ENCODE results near the gene SORL1.

SORL1 gene

GRCh38 chr11:121559606-121560200 is 107.6 kb downstream of the SORL1 start:
- Histone ChIP-seq H3K23ac (ENCODE audit: low read length) (no peak overlapping the region), H3K79me1 (ENCODE audit: low read length) (no peaks in the 10 kb centered on the region), H2BK15ac (replicated peaks; ENCODE audit: low read depth) (no peak overlapping the region), H3K27ac (ENCODE audit: low read depth, low read length) (peak overlapping the region; percentile 2), H3K56ac (ENCODE audit: low read length) (peak overlapping the region; percentile 26), H3K4me1 (ENCODE audit: control insufficient read depth, low read depth, low read length) (peaks cover 5% of the 10 kb centered on the region), H3K36me3 (ENCODE audit: control insufficient read depth, insufficient read depth, low read length) (peaks cover 2% of the 10 kb centered on the region), H3K4me2 (ENCODE audit: low read length) (no peak overlapping the region), H2AK5ac (ENCODE audit: low read length) (no peak overlapping the region), H3K4me3 (ENCODE audit: low read length) (no peak overlapping the region), H3K9ac (ENCODE audit: low read length) (no peak overlapping the region), H3K18ac (ENCODE audit: low read length) (no peak overlapping the region), H3K79me2 (ENCODE audit: control insufficient read depth, insufficient read depth, low read length) (no peaks in the 10 kb centered on the region), H4K5ac (ENCODE audit: low read length) (no peak overlapping the region), H3K4ac (ENCODE audit: low read depth, low read length) (no peak overlapping the region), H3K27me3 (ENCODE audit: insufficient read depth, low read length, poor library complexity) (no peaks in the 10 kb centered on the region), H4K8ac (ENCODE audit: low read depth, low read length) (no peak overlapping the region), H2BK5ac (ENCODE audit: low read length) (peak overlapping the region; percentile 47), H2BK120ac (ENCODE audit: low read depth, low read length) (no peak overlapping the region)
- no peak for DNase-seq
- no CpG with 5 or more reads among the region's 6 CpGs for WGBS (ENCODE audit: extremely low coverage, insufficient coverage, low lambda C conversion rate)

- Histone ChIP-seq H3K4me3 (ENCODE audit: low read length) (no peak overlapping the region), H3K27me3 (ENCODE audit: insufficient read depth, low read length, poor library complexity) (no peaks in the 10 kb centered on the region), H3K27ac (ENCODE audit: low read depth, low read length) (peak overlapping the region; percentile 2), H3K4me2 (ENCODE audit: low read length) (no peak overlapping the region), H2BK15ac (replicated peaks; ENCODE audit: low read depth) (no peak overlapping the region), H2BK120ac (ENCODE audit: low read depth, low read length) (no peak overlapping the region), H3K23ac (ENCODE audit: low read length) (no peak overlapping the region), H3K9ac (ENCODE audit: low read length) (no peak overlapping the region), H3K36me3 (ENCODE audit: control insufficient read depth, insufficient read depth, low read length) (peaks cover 2% of the 10 kb centered on the region), H2AK5ac (ENCODE audit: low read length) (no peak overlapping the region), H3K79me1 (ENCODE audit: low read length) (no peaks in the 10 kb centered on the region), H4K8ac (ENCODE audit: low read depth, low read length) (no peak overlapping the region), H2BK5ac (ENCODE audit: low read length) (no peak overlapping the region), H3K4ac (ENCODE audit: low read depth, low read length) (no peak overlapping the region), H3K4me1 (ENCODE audit: control insufficient read depth, low read depth, low read length) (peaks cover 5% of the 10 kb centered on the region), H3K56ac (ENCODE audit: low read length) (no peak overlapping the region), H4K5ac (ENCODE audit: low read length) (no peak overlapping the region), H3K79me2 (ENCODE audit: control insufficient read depth, insufficient read depth, low read length) (no peaks in the 10 kb centered on the region), H3K18ac (ENCODE audit: low read length) (no peak overlapping the region)
- peak; percentile 66 for DNase-seq
Measured at GRCh38 chr11:121560236-121560635, 108.1 kb downstream of the SORL1 start.

GRCh38 chr11:121561240-121561639 is 109.1 kb downstream of the SORL1 start:
- H2BK5ac ChIP-seq (ENCODE audit: low read length) = peak overlapping the region; percentile 71
- H3K4ac ChIP-seq (ENCODE audit: low read depth, low read length) = no peak overlapping the region
- no peak overlapping the region for H4K5ac ChIP-seq (ENCODE audit: low read length)
- no CpG with 5 or more reads among the region's 5 CpGs for WGBS (ENCODE audit: extremely low coverage, insufficient coverage, low lambda C conversion rate)
- H2BK120ac ChIP-seq (ENCODE audit: low read depth, low read length) = no peak overlapping the region
- H2BK15ac ChIP-seq (replicated peaks; ENCODE audit: low read depth) = no peak overlapping the region
- H3K23ac ChIP-seq (ENCODE audit: low read length) = no peak overlapping the region
- no peaks in the 10 kb centered on the region for H3K36me3 ChIP-seq (ENCODE audit: control insufficient read depth, insufficient read depth, low read length)
- H3K56ac ChIP-seq (ENCODE audit: low read length) = peak overlapping the region; percentile 76
- H3K79me2 ChIP-seq (ENCODE audit: control insufficient read depth, insufficient read depth, low read length) = no peaks in the 10 kb centered on the region
- H2AK5ac ChIP-seq (ENCODE audit: low read length) = peak overlapping the region; percentile 68
- no peak for DNase-seq
- no peak overlapping the region for H3K4me3 ChIP-seq (ENCODE audit: low read length)
- peaks cover 5% of the 10 kb centered on the region for H3K4me1 ChIP-seq (ENCODE audit: control insufficient read depth, low read depth, low read length)
- no peak overlapping the region for H4K8ac ChIP-seq (ENCODE audit: low read depth, low read length)
- no peak overlapping the region for H3K18ac ChIP-seq (ENCODE audit: low read length)
- no peak overlapping the region for H3K4me2 ChIP-seq (ENCODE audit: low read length)
- H3K27ac ChIP-seq (ENCODE audit: low read depth, low read length) = peak overlapping the region; percentile 71
- H3K79me1 ChIP-seq (ENCODE audit: low read length) = no peaks in the 10 kb centered on the region
- H3K27me3 ChIP-seq (ENCODE audit: insufficient read depth, low read length, poor library complexity) = no peaks in the 10 kb centered on the region
- peak overlapping the region; percentile 18 for H3K9ac ChIP-seq (ENCODE audit: low read length)

GRCh38 chr11:121561716-121562115 is 109.6 kb downstream of the SORL1 start:
- no peaks in the 10 kb centered on the region for H3K79me2 ChIP-seq (ENCODE audit: control insufficient read depth, insufficient read depth, low read length)
- no peak overlapping the region for H3K4ac ChIP-seq (ENCODE audit: low read depth, low read length)
- no peak overlapping the region for H2AK5ac ChIP-seq (ENCODE audit: low read length)
- H3K4me2 ChIP-seq (ENCODE audit: low read length) = no peak overlapping the region
- no peaks in the 10 kb centered on the region for H3K79me1 ChIP-seq (ENCODE audit: low read length)
- no peak overlapping the region for H3K27ac ChIP-seq (ENCODE audit: low read depth, low read length)
- H3K27me3 ChIP-seq (ENCODE audit: insufficient read depth, low read length, poor library complexity) = no peaks in the 10 kb centered on the region
- H2BK15ac ChIP-seq (replicated peaks; ENCODE audit: low read depth) = no peak overlapping the region
- no peak overlapping the region for H2BK5ac ChIP-seq (ENCODE audit: low read length)
- no peak overlapping the region for H3K9ac ChIP-seq (ENCODE audit: low read length)
- H4K8ac ChIP-seq (ENCODE audit: low read depth, low read length) = no peak overlapping the region
- H3K4me1 ChIP-seq (ENCODE audit: control insufficient read depth, low read depth, low read length) = peaks cover 7% of the 10 kb centered on the region
- H3K4me3 ChIP-seq (ENCODE audit: low read length) = no peak overlapping the region
- no peak overlapping the region for H2BK120ac ChIP-seq (ENCODE audit: low read depth, low read length)
- WGBS (ENCODE audit: extremely low coverage, insufficient coverage, low lambda C conversion rate) = no CpG with 5 or more reads among the region's 5 CpGs
- H3K18ac ChIP-seq (ENCODE audit: low read length) = no peak overlapping the region
- no peak overlapping the region for H3K56ac ChIP-seq (ENCODE audit: low read length)
- H3K23ac ChIP-seq (ENCODE audit: low read length) = no peak overlapping the region
- no peaks in the 10 kb centered on the region for H3K36me3 ChIP-seq (ENCODE audit: control insufficient read depth, insufficient read depth, low read length)
- H4K5ac ChIP-seq (ENCODE audit: low read length) = no peak overlapping the region
- DNase-seq = no peak

- Histone ChIP-seq H2BK120ac (ENCODE audit: low read depth, low read length) (no peak overlapping the region), H3K79me2 (ENCODE audit: control insufficient read depth, insufficient read depth, low read length) (no peaks in the 10 kb centered on the region), H4K8ac (ENCODE audit: low read depth, low read length) (no peak overlapping the region), H3K56ac (ENCODE audit: low read length) (no peak overlapping the region), H3K4me1 (ENCODE audit: control insufficient read depth, low read depth, low read length) (peaks cover 8% of the 10 kb centered on the region), H3K79me1 (ENCODE audit: low read length) (no peaks in the 10 kb centered on the region), H3K23ac (ENCODE audit: low read length) (no peak overlapping the region), H3K4ac (ENCODE audit: low read depth, low read length) (no peak overlapping the region), H2AK5ac (ENCODE audit: low read length) (no peak overlapping the region), H3K27ac (ENCODE audit: low read depth, low read length) (no peak overlapping the region), H3K18ac (ENCODE audit: low read length) (no peak overlapping the region), H3K4me2 (ENCODE audit: low read length) (no peak overlapping the region), H2BK5ac (ENCODE audit: low read length) (no peak overlapping the region), H2BK15ac (replicated peaks; ENCODE audit: low read depth) (no peak overlapping the region), H3K4me3 (ENCODE audit: low read length) (no peak overlapping the region), H3K36me3 (ENCODE audit: control insufficient read depth, insufficient read depth, low read length) (no peaks in the 10 kb centered on the region), H4K5ac (ENCODE audit: low read length) (no peak overlapping the region), H3K27me3 (ENCODE audit: insufficient read depth, low read length, poor library complexity) (no peaks in the 10 kb centered on the region), H3K9ac (ENCODE audit: low read length) (no peak overlapping the region)
- DNase-seq = no peak
- WGBS (ENCODE audit: extremely low coverage, insufficient coverage, low lambda C conversion rate) = no CpG with 5 or more reads among the region's 4 CpGs
Measured at GRCh38 chr11:121563003-121563402, 110.9 kb downstream of the SORL1 start.

Data from mesendoderm (in vitro differentiated cells).